Sigmoid colon (tissue), 4 donors: Measurements from ENCODE around the gene IGSF9.

ENCODE experiments used
- POLR2A ChIP-seq, 2 donors: fragments of 450-650 bp; IDR thresholded peaks; one replicate each; pipeline ENCODE4 v1.6.1; 2016; ENCODE audit warnings: antibody characterized with exemption in 2 of 2, mild to moderate bottlenecking in 2 of 2, moderate library complexity in 2 of 2
- POLR2AphosphoS5 ChIP-seq, 4 donors: sonication (generic); formaldehyde crosslinking; IDR thresholded peaks; one replicate each; pipeline ENCODE4 v1.6.1; 2017; ENCODE audit warnings: antibody characterized with exemption in 4 of 4
- TF ChIP-seq, protein P1 (sequence below), 4 experiments: fragments of 450-650 bp in 3 of 4; fragments of 200-600 bp in 1 of 4; IDR thresholded peaks; one replicate each; pipeline ENCODE4 v1.5.1; 2016 to 2019; ENCODE audit warnings: antibody characterized with exemption in 4 of 4, mild to moderate bottlenecking in 3 of 4, moderate library complexity in 2 of 4

DNA sequence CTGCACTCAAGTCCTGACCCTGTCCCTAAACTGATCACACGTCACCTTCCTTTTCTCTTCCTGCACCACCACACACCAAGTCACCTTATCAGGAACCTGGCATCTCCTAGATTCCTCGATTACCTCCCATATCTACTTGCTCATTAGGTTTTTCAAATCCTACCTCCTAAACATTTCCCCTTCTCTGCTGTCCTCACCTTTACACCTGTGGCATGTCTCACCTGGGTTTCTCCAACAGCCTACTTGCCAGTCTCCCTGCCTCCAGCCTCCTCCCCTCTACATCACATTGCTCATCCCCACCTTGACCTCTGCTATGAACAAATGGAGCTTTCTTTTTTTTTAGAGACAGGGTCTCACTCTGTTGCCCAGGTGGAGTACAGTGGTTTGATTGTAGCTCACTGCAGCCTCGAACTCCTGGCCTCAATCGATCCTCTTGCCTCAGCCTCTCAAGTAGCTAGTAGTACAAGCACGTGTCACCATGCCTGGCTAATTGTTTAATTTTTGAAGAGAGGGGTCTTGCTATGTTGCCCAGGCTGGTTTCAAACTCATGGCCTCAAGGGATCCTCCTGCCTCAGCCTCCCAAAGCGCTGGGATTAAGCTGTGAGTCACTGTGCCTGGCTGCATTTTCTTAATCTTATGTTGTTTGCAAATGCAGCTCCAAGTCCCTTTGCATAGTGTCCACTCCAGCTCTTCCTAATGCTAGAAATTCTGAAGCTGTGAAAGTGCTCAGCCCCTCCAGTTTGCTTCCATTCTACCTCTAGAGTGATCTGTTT, 6.3 kb downstream of the IGSF9 start:
- TF ChIP-seq, protein P1, sequence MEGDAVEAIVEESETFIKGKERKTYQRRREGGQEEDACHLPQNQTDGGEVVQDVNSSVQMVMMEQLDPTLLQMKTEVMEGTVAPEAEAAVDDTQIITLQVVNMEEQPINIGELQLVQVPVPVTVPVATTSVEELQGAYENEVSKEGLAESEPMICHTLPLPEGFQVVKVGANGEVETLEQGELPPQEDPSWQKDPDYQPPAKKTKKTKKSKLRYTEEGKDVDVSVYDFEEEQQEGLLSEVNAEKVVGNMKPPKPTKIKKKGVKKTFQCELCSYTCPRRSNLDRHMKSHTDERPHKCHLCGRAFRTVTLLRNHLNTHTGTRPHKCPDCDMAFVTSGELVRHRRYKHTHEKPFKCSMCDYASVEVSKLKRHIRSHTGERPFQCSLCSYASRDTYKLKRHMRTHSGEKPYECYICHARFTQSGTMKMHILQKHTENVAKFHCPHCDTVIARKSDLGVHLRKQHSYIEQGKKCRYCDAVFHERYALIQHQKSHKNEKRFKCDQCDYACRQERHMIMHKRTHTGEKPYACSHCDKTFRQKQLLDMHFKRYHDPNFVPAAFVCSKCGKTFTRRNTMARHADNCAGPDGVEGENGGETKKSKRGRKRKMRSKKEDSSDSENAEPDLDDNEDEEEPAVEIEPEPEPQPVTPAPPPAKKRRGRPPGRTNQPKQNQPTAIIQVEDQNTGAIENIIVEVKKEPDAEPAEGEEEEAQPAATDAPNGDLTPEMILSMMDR (IDR thresholded peaks at IDR 0.05): no peak
- TF ChIP-seq POLR2A (IDR thresholded peaks at IDR 0.05) (no peak), POLR2AphosphoS5 (IDR thresholded peaks at IDR 0.05) (no peak)
